22Rv1 (cell line): Measurements from ENCODE around the gene ITGB3.

Experiments
- CTCF ChIP-seq: fragments of 450-650 bp; IDR thresholded peaks from 2 replicates; pipeline ENCODE4 v1.5.1; 2017; ENCODE audit warnings: mild to moderate bottlenecking
- ZFX ChIP-seq: fragments of 450-650 bp; IDR thresholded peaks from 2 replicates; pipeline ENCODE4 v1.6.1; 2017; ENCODE audit warnings: antibody characterized with exemption, borderline replicate concordance

- no peak for TF ChIP-seq CTCF
- TF ChIP-seq ZFX, result no peak
These were observed 62.7 kb downstream of the ITGB3 start for GRCh38 chr17:47316311-47316710.
